Measurements from ENCODE around the gene UGT2B17.
A peak's percentile ranks its signal among the peaks of the same experiment; 100 is the strongest.
"Not testable (repeated sequence)": the region's sequence is repeated elsewhere in the genome, so short reads cannot be mapped to it uniquely, and the experiment has no call there.

Gene UGT2B17

GRCh38 chr4:68535974-68536373, 40.1 kb downstream of the UGT2B17 start:
- Mint-ChIP-seq H3K4me3 (no peak overlapping the region), H3K27ac (no peak overlapping the region), H3K9me3 (peaks cover 12 to 14% of the 10 kb centered on the region in 2 donors), H3K27me3 (no peaks in the 10 kb centered on the region), H3K4me1 (no peaks in the 10 kb centered on the region)
- DNase-seq (no peak), ATAC-seq (no peak)

- not testable (repeated sequence) for H3K4me3 Mint-ChIP-seq, DNase-seq, H3K27me3 Mint-ChIP-seq, ATAC-seq, H3K4me1 Mint-ChIP-seq, H3K27ac Mint-ChIP-seq, H3K9me3 Mint-ChIP-seq
Observed at GRCh38 chr4:68522232-68522631, 53.9 kb downstream of the UGT2B17 start.

- DNase-seq (no peak), ATAC-seq (no peak)
- H3K4me3 Mint-ChIP-seq = no peak overlapping the region
- H3K27ac Mint-ChIP-seq = no peak overlapping the region
- H3K27me3 Mint-ChIP-seq = no peaks in the 10 kb centered on the region
- no peaks in the 10 kb centered on the region for H3K4me1 Mint-ChIP-seq
- H3K9me3 Mint-ChIP-seq = no peaks in the 10 kb centered on the region
Observed at GRCh38 chr4:68520985-68521384, 55.1 kb downstream of the UGT2B17 start.

GRCh38 chr4:68518889-68519288, 57.2 kb downstream of the UGT2B17 start:
- DNase-seq = no peak
- Mint-ChIP-seq H3K27me3 (no peaks in the 10 kb centered on the region), H3K27ac (no peak overlapping the region), H3K4me1 (no peaks in the 10 kb centered on the region), H3K4me3 (no peak overlapping the region), H3K9me3 (no peaks in the 10 kb centered on the region)
- no peak for ATAC-seq

GRCh38 chr4:68505452-68505851, 70.7 kb downstream of the UGT2B17 start:
- not testable (repeated sequence) for H3K4me3 Mint-ChIP-seq, H3K4me1 Mint-ChIP-seq, H3K27ac Mint-ChIP-seq, DNase-seq, H3K9me3 Mint-ChIP-seq, ATAC-seq, H3K27me3 Mint-ChIP-seq

- not testable (repeated sequence) for H3K27ac Mint-ChIP-seq, H3K27me3 Mint-ChIP-seq, H3K9me3 Mint-ChIP-seq, DNase-seq, H3K4me3 Mint-ChIP-seq, H3K4me1 Mint-ChIP-seq, ATAC-seq
Observed at GRCh38 chr4:68504836-68505235, 71.3 kb downstream of the UGT2B17 start.

- not testable (repeated sequence) for ATAC-seq, H3K4me3 Mint-ChIP-seq, H3K9me3 Mint-ChIP-seq, H3K27ac Mint-ChIP-seq, H3K4me1 Mint-ChIP-seq, H3K27me3 Mint-ChIP-seq, DNase-seq
Observed at GRCh38 chr4:68503462-68503861, 72.7 kb downstream of the UGT2B17 start.

- Mint-ChIP-seq H3K4me3 (no peak overlapping the region), H3K9me3 (peaks cover 1 to 3% of the 10 kb centered on the region in 2 donors), H3K27me3 (no peaks in the 10 kb centered on the region), H3K27ac (no peak overlapping the region), H3K4me1 (peaks cover 6% of the 10 kb centered on the region)
- ATAC-seq (no peak), DNase-seq (no peak)
Observed at GRCh38 chr4:68499021-68499420, 77.1 kb downstream of the UGT2B17 start.

GRCh38 chr4:68498413-68499007, 77.6 kb downstream of the UGT2B17 start:
- H3K4me1 Mint-ChIP-seq = peaks cover 6% of the 10 kb centered on the region
- no peak overlapping the region for H3K4me3 Mint-ChIP-seq
- H3K27me3 Mint-ChIP-seq = no peaks in the 10 kb centered on the region
- H3K9me3 Mint-ChIP-seq = no peaks in the 10 kb centered on the region
- peak; percentile 36 to 56 for DNase-seq
- peak; percentile 87 for ATAC-seq
- no peak overlapping the region for H3K27ac Mint-ChIP-seq

- Mint-ChIP-seq H3K4me1 (peaks cover 6% of the 10 kb centered on the region), H3K27me3 (no peaks in the 10 kb centered on the region), H3K9me3 (no peaks in the 10 kb centered on the region), H3K27ac (no peak overlapping the region), H3K4me3 (no peak overlapping the region)
- ATAC-seq (no peak), DNase-seq (no peak)
Observed at GRCh38 chr4:68494688-68495087, 81.4 kb downstream of the UGT2B17 start.

GRCh38 chr4:68490826-68491457, 85.2 kb downstream of the UGT2B17 start:
- peaks cover 12% of the 10 kb centered on the region for H3K4me1 Mint-ChIP-seq
- H3K4me3 Mint-ChIP-seq = no peak overlapping the region
- DNase-seq = no peak
- peak overlapping the region in 1 of 2 donors; percentile 27 for H3K27ac Mint-ChIP-seq
- no peak for ATAC-seq
- H3K27me3 Mint-ChIP-seq = no peaks in the 10 kb centered on the region
- H3K9me3 Mint-ChIP-seq = no peaks in the 10 kb centered on the region

- no peak for ATAC-seq
- Mint-ChIP-seq H3K27me3 (no peaks in the 10 kb centered on the region), H3K4me3 (no peak overlapping the region), H3K4me1 (peaks cover 9% of the 10 kb centered on the region), H3K27ac (no peak overlapping the region), H3K9me3 (no peaks in the 10 kb centered on the region)
- no peak for DNase-seq
Observed at GRCh38 chr4:68489338-68489737, 86.8 kb downstream of the UGT2B17 start.

All from stimulated activated naive CD8-positive, alpha-beta T cell treated with anti-CD3 and anti-CD28 coated beads, Interleukin-15, amount 100 ng/mL, for 72 hours (primary cell).